ENCODE measurements around the gene SMCO4.

DNA sequence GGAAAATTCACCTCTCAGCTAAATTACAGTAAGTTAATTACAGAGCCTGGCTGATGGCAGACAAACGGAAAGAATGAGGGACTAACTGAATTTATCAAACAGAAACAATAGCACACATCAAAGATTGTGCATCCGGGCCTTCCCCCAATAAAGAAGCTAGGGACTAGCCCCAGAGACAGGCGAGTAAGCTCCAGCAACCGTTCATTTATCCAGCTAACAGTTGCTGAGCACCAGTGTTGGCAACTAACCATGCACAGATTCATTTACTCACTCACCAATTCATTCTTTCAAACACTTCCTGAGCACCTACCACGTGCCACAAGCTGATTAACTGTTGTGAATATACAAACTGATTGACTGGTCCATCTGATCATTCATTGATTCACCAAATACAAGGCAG, 51.2 kb downstream of the SMCO4 start:
- TF ChIP-seq, protein P1, sequence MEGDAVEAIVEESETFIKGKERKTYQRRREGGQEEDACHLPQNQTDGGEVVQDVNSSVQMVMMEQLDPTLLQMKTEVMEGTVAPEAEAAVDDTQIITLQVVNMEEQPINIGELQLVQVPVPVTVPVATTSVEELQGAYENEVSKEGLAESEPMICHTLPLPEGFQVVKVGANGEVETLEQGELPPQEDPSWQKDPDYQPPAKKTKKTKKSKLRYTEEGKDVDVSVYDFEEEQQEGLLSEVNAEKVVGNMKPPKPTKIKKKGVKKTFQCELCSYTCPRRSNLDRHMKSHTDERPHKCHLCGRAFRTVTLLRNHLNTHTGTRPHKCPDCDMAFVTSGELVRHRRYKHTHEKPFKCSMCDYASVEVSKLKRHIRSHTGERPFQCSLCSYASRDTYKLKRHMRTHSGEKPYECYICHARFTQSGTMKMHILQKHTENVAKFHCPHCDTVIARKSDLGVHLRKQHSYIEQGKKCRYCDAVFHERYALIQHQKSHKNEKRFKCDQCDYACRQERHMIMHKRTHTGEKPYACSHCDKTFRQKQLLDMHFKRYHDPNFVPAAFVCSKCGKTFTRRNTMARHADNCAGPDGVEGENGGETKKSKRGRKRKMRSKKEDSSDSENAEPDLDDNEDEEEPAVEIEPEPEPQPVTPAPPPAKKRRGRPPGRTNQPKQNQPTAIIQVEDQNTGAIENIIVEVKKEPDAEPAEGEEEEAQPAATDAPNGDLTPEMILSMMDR (IDR thresholded peaks at IDR 0.05; ENCODE audit: insufficient read depth, low read depth, low read length): no peak
- TF ChIP-seq EZH2 (IDR thresholded peaks at IDR 0.05; ENCODE audit: insufficient read depth, low read length): no peak
